Eye (tissue), 1 donor: Measurements from ENCODE around the gene GDPD2.
A peak's percentile ranks its signal among the peaks of the same experiment; 100 is the strongest.
"Not testable (repeated sequence)": the region's sequence is repeated elsewhere in the genome, so short reads cannot be mapped to it uniquely, and the experiment has no call there.

Experiments
- DNase-seq: peaks from one replicate; pipeline ENCODE4 v3.0.0-alpha.2; 2015

Gene GDPD2

GRCh38 chrX:70422851-70423341, at the start of gene GDPD2:
Gene GDPD2 (plus strand): TSS chrX:70423314. CDS start chrX:70424985, 1,671 bp downstream.
- peak; percentile 86 for DNase-seq

GRCh38 chrX:70386235-70386634, 36.9 kb upstream of the GDPD2 start:
- no peak for DNase-seq

GRCh38 chrX:70398899-70399298, 24.2 kb upstream of the GDPD2 start:
- DNase-seq, result no peak

- DNase-seq, result not testable (repeated sequence)
Measured at GRCh38 chrX:70400181-70400580, 22.9 kb upstream of the GDPD2 start.

- no peak for DNase-seq
Measured at GRCh38 chrX:70402721-70403120, 20.4 kb upstream of the GDPD2 start.

GRCh38 chrX:70405003-70405402, 18.1 kb upstream of the GDPD2 start:
- no peak for DNase-seq

GRCh38 chrX:70410921-70411320, 12.2 kb upstream of the GDPD2 start:
- DNase-seq, result no peak

GRCh38 chrX:70411475-70411874, 11.6 kb upstream of the GDPD2 start:
- DNase-seq, result no peak

- DNase-seq, result peak; percentile 30
Measured at GRCh38 chrX:70421618-70422017, 1.5 kb upstream of the GDPD2 start.

- DNase-seq, result no peak
Measured at GRCh38 chrX:70423936-70424675, 992 bp downstream of the GDPD2 start.

GRCh38 chrX:70424801-70425200, 1.7 kb downstream of the GDPD2 start:
- no peak for DNase-seq

GRCh38 chrX:70426286-70427278, 3.5 kb downstream of the GDPD2 start:
- DNase-seq, result no peak

- no peak for DNase-seq
Measured at GRCh38 chrX:70427365-70427764, 4.3 kb downstream of the GDPD2 start.

GRCh38 chrX:70429759-70430158, 6.6 kb downstream of the GDPD2 start:
- no peak for DNase-seq

GRCh38 chrX:70432936-70433847, 10.1 kb downstream of the GDPD2 start:
- DNase-seq, result no peak

GRCh38 chrX:70433848-70434351, 10.8 kb downstream of the GDPD2 start:
- peak; percentile 80 for DNase-seq

- peak; percentile 89 for DNase-seq
Measured at GRCh38 chrX:70434352-70434866, 11.3 kb downstream of the GDPD2 start.

- DNase-seq, result no peak
Measured at GRCh38 chrX:70434914-70435586, 11.9 kb downstream of the GDPD2 start.

GRCh38 chrX:70436343-70436742, 13.2 kb downstream of the GDPD2 start:
- peak; percentile 54 for DNase-seq

GRCh38 chrX:70437011-70437410, 13.9 kb downstream of the GDPD2 start:
- DNase-seq, result no peak

- no peak for DNase-seq
Measured at GRCh38 chrX:70437921-70438665, 15.0 kb downstream of the GDPD2 start.
